ENCODE results near the gene CLSTN2. TPM values are rescaled to one million over a fixed set of nuclear protein-coding genes. Genes with fewer than 3 reads are reported as not detected.

Gene CLSTN2
- total and polyA plus RNA-seq, 2 experiments from 2014 or later, result 3.5 to 7.0 TPM

DNA sequence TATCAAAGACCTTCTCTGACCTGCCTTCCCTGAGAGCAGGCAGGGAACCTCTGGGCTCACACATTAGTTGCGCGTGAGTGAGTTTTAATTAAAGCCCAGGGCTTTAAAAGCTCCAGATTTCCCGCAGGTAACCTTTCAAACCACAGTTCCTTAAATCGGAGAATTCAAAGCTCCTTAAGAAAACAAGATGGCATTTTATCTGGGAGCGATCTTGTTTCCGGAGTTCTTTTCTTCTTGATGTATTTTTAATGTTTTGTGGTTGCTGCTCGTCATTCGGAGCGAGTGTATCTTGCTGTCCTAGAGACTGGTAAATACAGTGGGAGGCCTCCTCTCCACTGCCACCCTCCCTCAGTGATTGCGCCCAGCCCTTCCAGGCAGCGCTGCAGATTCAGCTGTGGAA is 284.3 kb downstream of the CLSTN2 start:
- TF ChIP-seq, protein P1, sequence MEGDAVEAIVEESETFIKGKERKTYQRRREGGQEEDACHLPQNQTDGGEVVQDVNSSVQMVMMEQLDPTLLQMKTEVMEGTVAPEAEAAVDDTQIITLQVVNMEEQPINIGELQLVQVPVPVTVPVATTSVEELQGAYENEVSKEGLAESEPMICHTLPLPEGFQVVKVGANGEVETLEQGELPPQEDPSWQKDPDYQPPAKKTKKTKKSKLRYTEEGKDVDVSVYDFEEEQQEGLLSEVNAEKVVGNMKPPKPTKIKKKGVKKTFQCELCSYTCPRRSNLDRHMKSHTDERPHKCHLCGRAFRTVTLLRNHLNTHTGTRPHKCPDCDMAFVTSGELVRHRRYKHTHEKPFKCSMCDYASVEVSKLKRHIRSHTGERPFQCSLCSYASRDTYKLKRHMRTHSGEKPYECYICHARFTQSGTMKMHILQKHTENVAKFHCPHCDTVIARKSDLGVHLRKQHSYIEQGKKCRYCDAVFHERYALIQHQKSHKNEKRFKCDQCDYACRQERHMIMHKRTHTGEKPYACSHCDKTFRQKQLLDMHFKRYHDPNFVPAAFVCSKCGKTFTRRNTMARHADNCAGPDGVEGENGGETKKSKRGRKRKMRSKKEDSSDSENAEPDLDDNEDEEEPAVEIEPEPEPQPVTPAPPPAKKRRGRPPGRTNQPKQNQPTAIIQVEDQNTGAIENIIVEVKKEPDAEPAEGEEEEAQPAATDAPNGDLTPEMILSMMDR (IDR thresholded peaks at IDR 0.05; ENCODE audit: low read depth, low read length), result no peak
- no peaks in the 10 kb centered on the region for H3K27me3 ChIP-seq
- peaks cover 8% of the 10 kb centered on the region for H3K4me1 ChIP-seq (ENCODE audit: low read depth)
- H3K4me3 ChIP-seq, result no peak overlapping the region
- no peaks in the 10 kb centered on the region for H3K36me3 ChIP-seq
- no peak overlapping the region for H3K27ac ChIP-seq
- H3K9me3 ChIP-seq (ENCODE audit: low read depth), result no peaks in the 10 kb centered on the region
- no peak for DNase-seq (ENCODE audit: low read depth in 1 of 2, low spot score in 1 of 2)

DNA sequence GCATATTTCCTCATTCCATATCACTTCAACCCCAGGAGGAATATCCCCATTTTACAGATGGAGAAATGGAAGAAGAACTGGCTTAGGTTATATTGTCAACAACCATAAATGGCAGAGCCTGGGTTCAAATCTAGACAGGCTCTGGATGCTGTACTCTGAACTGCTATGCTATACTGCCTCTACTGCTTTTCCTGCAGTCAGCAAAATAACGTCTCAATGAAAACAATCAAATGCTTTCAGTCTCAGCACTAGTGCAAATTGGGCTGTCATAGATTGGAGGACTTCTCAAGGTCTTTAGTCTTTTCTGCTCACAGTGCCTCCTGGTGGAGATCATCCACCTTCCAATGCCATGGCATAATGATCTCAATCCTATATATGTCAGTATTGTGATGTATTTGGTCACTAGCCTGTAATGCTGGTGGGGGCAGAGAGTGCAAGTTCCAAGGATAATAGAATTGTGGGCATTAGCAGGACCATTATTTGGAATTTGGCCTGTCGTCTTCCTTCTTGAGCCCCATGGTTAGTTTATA is 285.0 kb downstream of the CLSTN2 start:
- Histone ChIP-seq H3K9me3 (ENCODE audit: low read depth) (no peaks in the 10 kb centered on the region), H3K36me3 (no peaks in the 10 kb centered on the region), H3K27ac (no peak overlapping the region), H3K27me3 (no peaks in the 10 kb centered on the region), H3K4me3 (no peak overlapping the region), H3K4me1 (ENCODE audit: low read depth) (peaks cover 8% of the 10 kb centered on the region)
- no peak for DNase-seq (ENCODE audit: low read depth in 1 of 2, low spot score in 1 of 2)
- TF ChIP-seq, protein P1 (IDR thresholded peaks at IDR 0.05; ENCODE audit: low read depth, low read length), result no peak

DNA sequence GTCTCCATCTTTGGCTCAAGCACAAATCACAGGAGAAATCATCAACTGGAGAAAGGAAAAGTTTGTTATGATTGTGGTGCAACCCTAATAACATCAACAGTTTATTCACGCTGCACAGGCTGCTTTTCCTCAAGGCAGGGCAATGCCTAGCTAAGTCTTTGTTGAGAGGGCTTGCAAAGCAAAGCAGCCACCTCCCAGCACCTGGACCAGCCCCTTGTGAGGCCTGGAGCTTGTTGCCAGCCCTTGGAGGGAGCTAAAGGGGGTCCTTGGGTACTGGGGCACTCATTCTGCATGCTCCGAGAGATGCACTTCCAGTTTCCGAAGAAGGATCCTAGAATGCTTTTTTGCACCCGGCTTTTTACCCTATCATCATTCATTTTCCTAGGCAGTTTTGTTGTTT is 288.2 kb downstream of the CLSTN2 start:
- no peak overlapping the region for H3K27ac ChIP-seq
- TF ChIP-seq, protein P1 (IDR thresholded peaks at IDR 0.05; ENCODE audit: low read depth, low read length), result no peak
- peaks cover 8% of the 10 kb centered on the region for H3K4me1 ChIP-seq (ENCODE audit: low read depth)
- no peaks in the 10 kb centered on the region for H3K27me3 ChIP-seq
- no peaks in the 10 kb centered on the region for H3K36me3 ChIP-seq
- H3K4me3 ChIP-seq, result no peak overlapping the region
- DNase-seq (ENCODE audit: low read depth in 1 of 2, low spot score in 1 of 2), result no peak
- no peaks in the 10 kb centered on the region for H3K9me3 ChIP-seq (ENCODE audit: low read depth)

DNA sequence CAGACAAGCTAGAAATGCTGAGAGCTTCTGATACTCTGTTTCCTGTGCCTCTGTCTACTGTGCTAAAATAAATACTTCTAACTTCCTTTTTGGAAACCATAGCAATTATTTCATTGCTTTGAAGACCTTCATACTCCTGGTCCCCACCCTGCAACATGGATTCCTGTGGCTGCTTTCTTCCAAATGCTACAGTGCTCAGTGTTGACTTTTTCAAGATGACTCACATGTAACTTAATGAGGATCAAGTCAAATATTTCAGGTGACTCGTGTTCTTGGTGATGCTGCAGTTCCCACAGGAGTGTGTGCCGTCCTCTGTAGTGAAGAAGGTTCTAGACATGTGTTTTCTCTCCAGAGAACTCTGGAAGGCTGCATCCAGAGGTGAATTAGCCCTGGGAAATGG is 288.6 kb downstream of the CLSTN2 start:
- no peak for DNase-seq (ENCODE audit: low read depth in 1 of 2, low spot score in 1 of 2)
- Histone ChIP-seq H3K27ac (no peak overlapping the region), H3K4me1 (ENCODE audit: low read depth) (peaks cover 8% of the 10 kb centered on the region), H3K4me3 (no peak overlapping the region), H3K9me3 (ENCODE audit: low read depth) (no peaks in the 10 kb centered on the region), H3K36me3 (no peaks in the 10 kb centered on the region), H3K27me3 (no peaks in the 10 kb centered on the region)
- TF ChIP-seq, protein P1 (IDR thresholded peaks at IDR 0.05; ENCODE audit: low read depth, low read length), result no peak

DNA sequence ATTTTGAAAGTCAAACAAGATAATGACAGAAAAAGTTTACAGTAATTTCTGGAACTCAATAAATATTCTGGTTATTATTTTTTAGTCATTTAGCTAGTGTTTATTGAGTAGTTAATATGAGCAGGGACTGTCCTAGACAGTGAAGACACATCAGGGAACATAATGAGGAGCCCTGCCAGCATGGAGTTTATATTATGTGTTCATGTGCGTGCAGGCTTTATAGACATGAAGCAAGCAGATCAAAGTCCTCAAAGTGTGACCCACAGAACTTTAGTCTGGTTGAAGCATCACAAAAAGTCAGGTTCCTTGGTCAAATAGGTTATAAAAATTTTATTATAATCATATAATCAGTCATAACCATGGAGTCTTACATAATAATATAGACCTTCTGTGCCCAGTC is 289.3 kb downstream of the CLSTN2 start:
- TF ChIP-seq, protein P1 (IDR thresholded peaks at IDR 0.05; ENCODE audit: low read depth, low read length), result no peak
- no peaks in the 10 kb centered on the region for H3K27me3 ChIP-seq
- peaks cover 3% of the 10 kb centered on the region for H3K4me1 ChIP-seq (ENCODE audit: low read depth)
- H3K36me3 ChIP-seq, result no peaks in the 10 kb centered on the region
- no peaks in the 10 kb centered on the region for H3K9me3 ChIP-seq (ENCODE audit: low read depth)
- DNase-seq (ENCODE audit: low read depth in 1 of 2, low spot score in 1 of 2), result no peak
- H3K4me3 ChIP-seq, result no peak overlapping the region
- H3K27ac ChIP-seq, result no peak overlapping the region

DNA sequence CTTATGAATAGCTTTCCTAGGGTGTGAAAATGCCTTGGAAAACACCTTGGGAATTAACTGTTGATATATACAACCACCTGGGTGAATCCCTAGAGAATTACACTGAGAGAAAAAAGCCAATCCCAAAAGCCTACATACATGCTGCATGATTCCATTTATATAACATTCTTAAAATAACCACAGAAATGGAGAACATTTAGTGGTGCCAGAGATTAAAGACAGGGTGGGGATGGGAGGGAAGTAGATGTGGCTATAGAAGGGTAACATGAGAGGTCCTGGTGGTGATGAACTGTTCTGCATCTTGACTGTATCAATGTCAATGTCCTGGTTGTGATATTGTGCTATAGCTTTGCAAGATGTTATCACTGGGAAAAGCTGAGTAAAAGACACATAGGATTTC is 291.0 kb downstream of the CLSTN2 start:
- no peaks in the 10 kb centered on the region for H3K36me3 ChIP-seq
- H3K4me1 ChIP-seq (ENCODE audit: low read depth), result no peaks in the 10 kb centered on the region
- no peaks in the 10 kb centered on the region for H3K27me3 ChIP-seq
- TF ChIP-seq, protein P1 (IDR thresholded peaks at IDR 0.05; ENCODE audit: low read depth, low read length), result no peak
- H3K27ac ChIP-seq, result no peak overlapping the region
- no peak overlapping the region for H3K4me3 ChIP-seq
- no peak for DNase-seq (ENCODE audit: low read depth in 1 of 2, low spot score in 1 of 2)
- H3K9me3 ChIP-seq (ENCODE audit: low read depth), result no peaks in the 10 kb centered on the region

Data from cardiac muscle cell (in vitro differentiated cells and primary cell).